ENCODE results near the gene PDIK1L. TPM values are rescaled to one million over a fixed set of nuclear protein-coding genes. Genes with fewer than 3 reads are reported as not detected.
A peak's percentile ranks its signal among the peaks of the same experiment; 100 is the strongest.

Gene PDIK1L
- total and polyA plus RNA-seq, 7 donors: 4.2 to 15.7 (median 5.0) TPM

- no peak for DNase-seq
- intact Hi-C loops (cut with DNase I): no loop called here
- WGBS, 2 donors: 36 to 70% methylated on average over 4 of the region's 4 CpGs
- H3K4me3 ChIP-seq: no peak overlapping the region
- peak overlapping the region in 2 of 4 donors; percentile 4 to 76 for H3K27ac ChIP-seq
- no peaks in the 10 kb centered on the region for H3K27me3 ChIP-seq
- TF ChIP-seq POLR2A (IDR thresholded peaks at IDR 0.05) (no peak), CTCF (IDR thresholded peaks at IDR 0.05) (no peak), EP300 (IDR thresholded peaks at IDR 0.05) (no peak)
- H3K9me3 ChIP-seq: no peaks in the 10 kb centered on the region
- peaks cover 0 to 40% (median 28%) of the 10 kb centered on the region in 4 donors for H3K4me1 ChIP-seq
- no peaks in the 10 kb centered on the region for H3K36me3 ChIP-seq
These were observed 13.1 kb downstream of the PDIK1L start for GRCh38 chr1:26124418-26125331.

DNA sequence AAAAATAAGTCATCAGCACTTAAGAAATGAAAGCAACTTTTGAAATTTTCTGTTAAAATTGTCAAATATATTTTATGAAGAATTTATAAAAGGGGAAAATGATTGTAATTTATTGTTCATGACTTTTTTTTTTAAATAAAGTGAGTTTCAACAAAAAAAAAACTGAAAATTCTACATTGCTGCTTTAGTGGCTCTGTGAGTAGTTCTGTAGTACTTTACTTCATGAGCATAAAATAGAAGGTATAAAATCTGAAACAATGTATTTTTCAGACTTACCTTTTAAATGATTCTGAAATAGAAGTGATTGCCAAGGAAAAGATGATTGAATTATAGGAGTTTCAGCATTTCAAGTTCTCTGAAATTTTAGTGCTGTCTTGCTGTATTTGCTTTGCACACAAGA lies 13.8 kb downstream of the PDIK1L start:
- Histone ChIP-seq H3K27me3 (no peaks in the 10 kb centered on the region), H3K4me3 (no peak overlapping the region), H3K9me3 (no peaks in the 10 kb centered on the region), H3K27ac (peak overlapping the region in 1 of 4 donors; percentile 4), H3K4me1 (peaks cover 0 to 40% (median 28%) of the 10 kb centered on the region in 4 donors), H3K36me3 (no peaks in the 10 kb centered on the region)
- intact Hi-C loops (cut with DNase I): no loop called here
- no peak for TF ChIP-seq POLR2A (IDR thresholded peaks at IDR 0.05)
- no peak for TF ChIP-seq CTCF (IDR thresholded peaks at IDR 0.05)
- no peak for TF ChIP-seq EP300 (IDR thresholded peaks at IDR 0.05)
- TF ChIP-seq POLR2AphosphoS5 (IDR thresholded peaks at IDR 0.05): no peak
- no peak for DNase-seq

GRCh38 chr1:26125946-26126320 lies 14.3 kb downstream of the PDIK1L start:
- intact Hi-C loops (cut with DNase I): no loop called here
- H3K9me3 ChIP-seq: no peaks in the 10 kb centered on the region
- 6 to 23% methylated on average over 1 of the region's 1 CpG for WGBS, 2 donors
- no peaks in the 10 kb centered on the region for H3K36me3 ChIP-seq
- no peaks in the 10 kb centered on the region for H3K27me3 ChIP-seq
- no peak for DNase-seq
- H3K27ac ChIP-seq: peak overlapping the region in 3 of 4 donors; percentile 18 to 29 (median 26)
- TF ChIP-seq POLR2AphosphoS5 (IDR thresholded peaks at IDR 0.05) (no peak), EP300 (IDR thresholded peaks at IDR 0.05) (no peak), CTCF (IDR thresholded peaks at IDR 0.05) (no peak), POLR2A (IDR thresholded peaks at IDR 0.05) (no peak)
- peaks cover 0 to 36% (median 28%) of the 10 kb centered on the region in 4 donors for H3K4me1 ChIP-seq
- H3K4me3 ChIP-seq: no peak overlapping the region

- WGBS, 2 donors: 9 to 36% methylated on average over 9 of the region's 9 CpGs
- Histone ChIP-seq H3K4me1 (peaks cover 0 to 30% (median 24%) of the 10 kb centered on the region in 4 donors), H3K36me3 (no peaks in the 10 kb centered on the region), H3K9me3 (no peaks in the 10 kb centered on the region), H3K27ac (peak overlapping the region; percentile 18 to 50 (median 30)), H3K4me3 (no peak overlapping the region), H3K27me3 (no peaks in the 10 kb centered on the region)
- peak in 1 of 4 donors; percentile 51 for TF ChIP-seq POLR2AphosphoS5 (IDR thresholded peaks at IDR 0.05)
- TF ChIP-seq POLR2A (IDR thresholded peaks at IDR 0.05): peak in 1 of 2 donors; percentile 54
- TF ChIP-seq EP300 (IDR thresholded peaks at IDR 0.05): no peak
- intact Hi-C loops (cut with DNase I): no loop called here
- no peak for DNase-seq
These were observed 14.9 kb downstream of the PDIK1L start for GRCh38 chr1:26126321-26127084.
